NCI-H748 treated with DMSO at 0.1 percent for 48 hours (cell line): ENCODE results near the gene SNED1.

ENCODE experiments used
- DNase-seq: peaks from one replicate; lab custom pipeline; 2025; lab: John Stamatoyannopoulos, UW

Gene SNED1

GRCh38 chr2:240960309-240960970, 38.0 kb upstream of the SNED1 start:
- DNase-seq = no peak

- DNase-seq = no peak
Observed at GRCh38 chr2:240960971-240961876, 37.2 kb upstream of the SNED1 start.

DNA sequence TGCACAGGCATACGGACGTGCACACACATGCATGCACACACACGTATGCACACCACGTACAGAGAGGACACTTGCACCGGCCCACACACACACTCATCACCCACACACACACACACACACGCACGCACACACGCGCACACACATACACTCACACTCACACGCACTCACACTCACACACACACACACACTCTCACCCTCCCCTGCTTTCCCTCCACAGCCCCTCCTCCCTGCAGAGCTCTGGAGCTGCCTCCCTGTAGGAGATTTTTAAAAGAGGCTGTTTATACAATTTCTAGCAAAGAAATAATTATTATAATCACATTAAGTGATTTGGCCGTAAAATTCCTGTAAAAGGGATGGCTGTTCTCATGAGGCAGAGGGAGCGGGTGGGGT, 36.5 kb upstream of the SNED1 start:
- no peak for DNase-seq

GRCh38 chr2:240962300-240963064, 35.9 kb upstream of the SNED1 start:
- peak; percentile 32 for DNase-seq

GRCh38 chr2:240963065-240963867, 35.2 kb upstream of the SNED1 start:
- no peak for DNase-seq

GRCh38 chr2:240963868-240964703, 34.3 kb upstream of the SNED1 start:
- no peak for DNase-seq

DNA sequence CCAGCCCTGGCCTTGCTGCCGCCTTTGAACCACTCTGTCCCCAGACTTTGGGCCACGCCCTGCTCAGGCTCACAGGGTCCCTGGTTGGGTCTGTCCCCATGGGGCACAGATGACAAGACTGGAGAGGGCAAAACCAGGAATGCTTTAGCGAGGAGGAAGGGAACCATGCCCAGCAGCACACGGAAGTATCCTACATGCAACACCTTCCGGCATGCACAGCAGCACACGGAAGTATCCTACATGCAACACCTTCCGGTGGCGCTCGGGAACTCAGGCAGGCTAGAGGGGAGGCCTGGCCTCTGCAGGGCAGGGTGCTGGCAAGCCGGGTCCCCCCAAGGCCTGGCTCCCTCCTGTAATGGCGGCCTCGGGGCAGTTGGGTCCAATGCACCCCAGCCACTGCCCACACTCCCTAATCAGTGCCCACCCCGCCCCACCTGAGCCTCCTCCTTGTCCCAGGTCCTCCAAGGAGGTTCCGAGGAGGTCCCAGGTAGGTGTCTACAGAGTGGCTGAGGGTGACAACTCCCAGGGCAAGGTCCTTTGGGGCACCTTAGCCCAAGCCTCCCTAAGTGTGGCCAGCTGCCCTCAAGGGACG, 33.6 kb upstream of the SNED1 start:
- DNase-seq = no peak

DNA sequence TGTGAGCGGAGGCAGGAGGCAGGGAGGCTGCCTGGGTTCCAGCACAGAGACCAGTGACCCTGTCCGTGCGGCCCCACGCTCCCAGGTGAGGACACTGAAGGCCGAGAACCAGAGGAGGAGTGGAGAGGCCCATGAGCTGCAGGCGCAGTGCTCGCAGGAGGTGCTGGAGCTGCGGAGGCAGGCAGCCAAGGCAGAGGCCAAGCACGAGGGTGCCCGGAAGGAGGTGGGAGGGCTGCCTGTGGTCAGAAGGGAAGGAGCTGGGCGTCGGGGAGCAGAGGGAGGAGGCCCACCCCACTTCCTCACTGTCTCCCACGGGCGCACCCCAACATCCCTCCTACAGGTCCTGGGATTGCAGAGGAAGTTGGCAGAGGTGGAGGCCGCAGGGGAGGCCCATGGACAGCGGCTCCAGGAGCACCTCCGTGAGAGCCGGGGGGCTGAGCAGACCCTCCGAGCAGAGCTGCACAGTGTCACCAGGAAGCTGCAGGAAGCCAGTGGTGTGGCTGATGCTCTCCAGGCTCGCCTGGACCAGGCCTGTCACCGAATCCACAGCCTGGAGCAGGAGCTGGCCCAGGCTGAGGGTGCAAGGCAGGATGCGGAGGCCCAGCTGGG, 33.0 kb upstream of the SNED1 start:
- no peak for DNase-seq

DNA sequence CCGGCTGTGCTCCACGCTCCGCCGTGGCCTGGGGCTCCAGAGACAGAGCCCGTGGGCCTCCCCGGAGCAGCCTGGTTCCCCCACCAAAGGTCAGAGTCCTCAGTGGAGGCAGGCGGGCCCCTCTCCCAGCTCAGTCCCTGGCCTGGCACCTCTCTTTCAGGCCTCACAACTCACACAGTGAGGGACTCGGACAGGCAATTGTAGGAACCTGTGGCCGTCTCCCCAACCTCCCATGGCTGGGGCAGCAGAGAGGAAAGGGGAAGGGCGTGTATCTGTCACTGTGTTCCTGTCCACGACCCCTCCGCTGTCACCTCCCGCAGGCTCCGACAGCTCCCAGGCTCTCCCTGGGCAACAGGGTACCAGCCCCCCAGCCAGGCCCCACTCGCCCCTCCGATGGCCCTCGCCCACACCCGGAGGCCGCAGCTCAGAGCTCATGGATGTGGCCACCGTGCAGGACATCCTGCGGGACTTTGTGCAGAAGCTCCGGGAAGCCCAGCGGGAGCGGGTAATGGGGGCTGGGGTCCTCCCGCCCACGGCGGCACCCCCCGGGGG, 32.4 kb upstream of the SNED1 start:
- no peak for DNase-seq

DNA sequence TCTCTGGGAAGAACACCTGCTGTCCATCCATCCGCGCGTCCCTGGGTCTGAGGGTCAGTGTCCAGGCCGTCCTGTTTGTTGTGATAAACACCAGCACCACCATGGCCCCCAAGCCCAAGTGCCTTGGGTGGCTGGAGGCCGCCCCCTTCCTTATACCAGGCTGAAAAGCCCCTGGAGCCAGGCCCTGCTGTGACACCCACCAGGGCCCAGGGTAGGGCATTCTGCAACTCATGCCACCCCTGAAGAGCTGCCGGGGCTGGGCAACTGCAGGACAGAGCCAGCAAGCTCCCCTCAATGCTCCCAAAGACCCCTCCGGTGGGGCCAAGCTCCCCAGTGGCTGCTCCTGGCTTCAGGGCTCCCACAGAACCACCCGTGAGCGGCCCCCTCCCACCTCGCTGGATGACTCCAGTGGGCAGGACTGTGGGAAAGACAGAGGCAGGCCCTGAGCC, 31.9 kb upstream of the SNED1 start:
- no peak for DNase-seq

GRCh38 chr2:240966906-240967680, 31.3 kb upstream of the SNED1 start:
- DNase-seq = no peak

- no peak for DNase-seq
Observed at GRCh38 chr2:240967681-240968621, 30.5 kb upstream of the SNED1 start.

DNA sequence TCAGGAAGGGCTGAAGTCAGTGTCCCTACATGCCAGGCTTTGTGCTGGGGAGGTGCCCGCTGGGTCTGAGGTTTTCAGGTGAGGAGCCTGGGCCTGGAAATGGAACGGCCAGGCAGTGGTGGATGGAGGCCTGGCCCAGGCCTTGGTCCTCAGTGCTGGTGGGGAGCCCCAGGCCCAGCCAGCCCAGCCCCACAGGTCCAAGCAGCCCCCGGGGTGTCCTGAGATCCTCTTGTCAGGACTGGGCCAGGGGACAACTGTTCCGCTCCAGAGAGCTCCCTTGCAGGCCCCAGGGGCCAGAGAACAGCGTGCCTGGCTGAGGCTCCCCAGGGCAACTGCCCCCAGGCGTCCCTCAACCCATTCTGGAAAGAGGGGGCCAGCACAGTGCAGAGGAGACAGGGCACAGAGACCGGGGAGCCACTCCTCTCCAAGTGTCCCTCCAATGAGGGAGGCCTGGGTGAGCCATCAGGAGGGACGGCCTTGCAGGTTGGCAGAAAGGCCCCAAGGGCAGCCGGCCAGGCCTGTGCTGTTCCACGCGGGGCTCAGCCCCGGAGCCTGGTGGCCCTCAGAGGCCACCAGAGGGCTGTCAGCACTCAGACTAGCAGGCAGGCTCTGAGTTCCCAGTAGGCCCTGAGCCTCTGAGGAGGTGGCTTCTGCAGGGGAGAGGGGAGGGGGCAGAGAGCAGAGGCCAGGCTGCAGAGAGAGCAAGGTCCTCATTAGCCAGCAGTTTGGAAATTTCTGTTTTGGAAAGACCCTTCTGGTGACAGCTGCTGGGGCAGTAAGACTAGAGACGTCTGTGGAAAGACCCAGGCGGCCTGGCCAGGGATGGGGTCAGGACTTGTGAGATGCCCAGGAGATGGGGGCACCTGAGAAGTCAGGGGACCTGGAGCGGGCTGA, 29.4 kb upstream of the SNED1 start:
- DNase-seq = no peak

DNA sequence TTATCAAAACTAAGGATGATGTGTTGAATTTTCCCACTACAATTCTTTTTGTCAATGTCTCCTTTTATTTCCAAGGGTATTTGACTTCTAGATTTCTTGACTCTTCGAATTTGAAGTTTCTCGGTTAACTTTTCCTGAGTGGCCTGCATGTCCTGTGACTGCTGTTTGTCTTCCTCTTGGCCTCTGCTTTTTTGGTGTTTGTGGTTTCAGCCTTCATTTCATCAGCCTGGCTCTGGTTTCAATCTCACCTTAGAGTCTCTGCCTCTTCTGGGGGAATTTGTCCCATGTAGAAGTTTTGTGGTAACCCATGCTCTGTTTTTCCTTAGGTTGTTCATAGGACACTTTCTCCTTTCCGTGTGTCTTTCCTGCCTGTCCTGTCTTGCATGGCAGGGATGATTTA, 28.3 kb upstream of the SNED1 start:
- no peak for DNase-seq

DNA sequence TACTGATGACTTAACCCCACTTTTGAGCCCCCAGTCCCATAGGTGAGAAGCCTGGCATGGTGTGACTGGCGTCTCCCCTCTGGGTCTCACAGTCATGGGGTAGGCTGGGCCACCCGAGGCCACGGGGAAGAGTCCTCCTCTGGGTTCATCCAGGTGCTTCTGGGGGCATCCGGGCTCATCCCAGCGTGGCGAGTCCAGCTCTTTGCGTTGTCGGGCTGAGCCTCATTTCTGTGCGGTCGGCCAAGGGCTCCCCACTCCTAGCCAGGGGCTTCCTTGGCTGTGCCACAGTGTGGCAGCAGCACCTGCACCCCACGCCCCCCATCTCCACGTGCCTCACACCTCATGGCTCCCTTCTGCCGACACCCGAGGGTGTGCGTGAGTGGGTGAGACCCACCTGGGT, 27.6 kb upstream of the SNED1 start:
- no peak for DNase-seq

DNA sequence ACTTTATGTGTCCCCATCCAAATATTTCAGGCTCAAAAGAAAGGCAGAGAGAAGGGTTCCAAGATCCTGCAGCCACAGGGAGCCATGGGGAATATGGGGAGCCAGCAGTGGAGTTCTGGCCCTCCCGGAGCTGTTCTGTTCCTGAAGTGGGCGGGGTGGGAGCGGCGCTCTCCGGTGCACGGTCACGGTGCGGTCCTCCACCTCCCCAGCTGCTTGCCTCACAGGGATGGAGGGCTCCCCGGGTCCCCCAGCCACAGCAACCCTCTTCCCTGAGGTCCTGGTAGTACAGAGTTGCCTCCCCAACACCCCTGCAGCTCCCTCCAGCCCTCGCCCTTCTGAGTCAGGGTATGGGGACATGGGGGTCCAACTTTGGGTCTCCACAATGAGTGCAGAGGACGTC, 26.2 kb upstream of the SNED1 start:
- DNase-seq = no peak
